HEK293 (cell line): ENCODE results near the gene SERTAD4.

Experiments used
- CTCF ChIA-PET: fragments of 350-600 bp; formaldehyde crosslinking; extraction: SDS; loops from one replicate; lab custom pipeline; 2021; ENCODE audit warnings: antibody characterized with exemption; lab: Yijun Ruan, JAX
- POLR2A ChIA-PET: fragments of 300-600 bp; formaldehyde crosslinking; extraction: SDS; loops from one replicate; lab custom pipeline; 2020; ENCODE audit warnings: antibody characterized with exemption, inconsistent platforms; lab: Yijun Ruan, JAX
- H3K27ac ChIP-seq: fragments of 200-500 bp; sonication (Bioruptor generic); 2 replicates; pipeline ENCODE4 v1.5.1; 2014; ENCODE audit warnings: low read depth, low read length, control low read depth, inconsistent platforms; ENCODE audit errors: extremely low read depth
- H3K36me3 ChIP-seq, 2 experiments: fragments of 200-500 bp in 1 of 2; sonication (Bioruptor generic) in 1 of 2; 1 replicate in 1 of 2; 2 replicates in 1 of 2; pipeline ENCODE4 v1.5.1; 2014 to 2017; ENCODE audit warnings: inconsistent platforms in 2 of 2, low read length in 2 of 2; ENCODE audit not compliant: control insufficient read depth in 2 of 2, insufficient read depth in 1 of 2
- H3K4me1 ChIP-seq: fragments of 200-500 bp; sonication (Bioruptor generic); 2 replicates; pipeline ENCODE4 v1.5.1; 2014; ENCODE audit warnings: mild to moderate bottlenecking, low read length, inconsistent platforms; ENCODE audit not compliant: control insufficient read depth, insufficient read depth
- H3K4me3 ChIP-seq: 2 replicates; pipeline ENCODE4 v1.5.1; 2011; ENCODE audit warnings: low read depth, mild to moderate bottlenecking, control low read depth, low read length, moderate library complexity
- H3K9me3 ChIP-seq: fragments of 200-500 bp; sonication (Bioruptor generic); 2 replicates; pipeline ENCODE4 v1.5.1; 2014; ENCODE audit warnings: low read depth, low read length, inconsistent platforms; ENCODE audit not compliant: control insufficient read depth, insufficient read depth
- EGR2 ChIP-seq: fragments of 450-650 bp; formaldehyde crosslinking; IDR thresholded peaks from 2 replicates; pipeline ENCODE4 v1.5.1; 2016; ENCODE audit warnings: low read depth, missing biosample characterization, missing genetic modification characterization
- HOXC10 ChIP-seq: sonication (generic); formaldehyde crosslinking; IDR thresholded peaks from 2 replicates; pipeline ENCODE4 v1.8.1; 2023; ENCODE audit warnings: mild to moderate bottlenecking, missing genetic modification reagents
- IKZF3 ChIP-seq: fragments of 450-650 bp; IDR thresholded peaks from 2 replicates; pipeline ENCODE4 v1.5.0; 2018; ENCODE audit warnings: missing biosample characterization, mild to moderate bottlenecking, missing genetic modification characterization, moderate library complexity
- KLF1 ChIP-seq: fragments of 450-650 bp; formaldehyde crosslinking; IDR thresholded peaks from 2 replicates; pipeline ENCODE4 v1.5.1; 2016; ENCODE audit warnings: missing biosample characterization, missing genetic modification characterization
- KLF9 ChIP-seq: fragments of 450-650 bp; formaldehyde crosslinking; IDR thresholded peaks from 2 replicates; pipeline ENCODE4 v1.5.1; 2016; ENCODE audit warnings: missing biosample characterization, missing genetic modification characterization, low read depth
- WT1 ChIP-seq: fragments of 450-650 bp; formaldehyde crosslinking; IDR thresholded peaks from 2 replicates; pipeline ENCODE4 v1.5.1; 2016; ENCODE audit warnings: missing biosample characterization, missing genetic modification characterization
- ZBTB21 ChIP-seq: fragments of 450-650 bp; formaldehyde crosslinking; IDR thresholded peaks from 2 replicates; pipeline ENCODE4 v1.5.1; 2017; ENCODE audit warnings: missing biosample characterization, missing genetic modification characterization
- ZFHX2 ChIP-seq: fragments of 450-650 bp; formaldehyde crosslinking; conservative IDR thresholded peaks from 2 replicates; pipeline ENCODE4 v1.5.1; 2016; ENCODE audit warnings: missing biosample characterization, missing genetic modification characterization
- ZIC2 ChIP-seq: fragments of 450-650 bp; formaldehyde crosslinking; IDR thresholded peaks from 2 replicates; pipeline ENCODE4 v1.5.1; 2016; ENCODE audit warnings: missing biosample characterization, missing genetic modification characterization
- ZNF366 ChIP-seq: fragments of 450-650 bp; formaldehyde crosslinking; conservative IDR thresholded peaks from 2 replicates; pipeline ENCODE4 v1.5.1; 2016; ENCODE audit warnings: missing biosample characterization, missing genetic modification characterization
- ZNF76 ChIP-seq: fragments of 450-650 bp; formaldehyde crosslinking; IDR thresholded peaks from 2 replicates; pipeline ENCODE4; 2016; ENCODE audit warnings: low read depth, missing biosample characterization, missing genetic modification characterization, borderline replicate concordance
- ZNF843 ChIP-seq: fragments of 450-650 bp; formaldehyde crosslinking; IDR thresholded peaks from 2 replicates; pipeline ENCODE4 v1.5.1; 2016; ENCODE audit warnings: missing biosample characterization, missing genetic modification characterization
- TF ChIP-seq, protein P1 (sequence below): fragments of 450-650 bp; formaldehyde crosslinking; IDR thresholded peaks from 2 replicates; pipeline ENCODE4 v1.5.1; 2016; ENCODE audit warnings: missing biosample characterization, missing genetic modification characterization
- TF ChIP-seq, protein P2 (sequence below): fragments of 450-650 bp; formaldehyde crosslinking; IDR thresholded peaks from 2 replicates; pipeline ENCODE4 v1.5.1; 2017; ENCODE audit warnings: missing biosample characterization, missing genetic modification characterization
- TF ChIP-seq, protein P3 (sequence below): fragments of 450-650 bp; formaldehyde crosslinking; IDR thresholded peaks from 2 replicates; pipeline ENCODE4 v1.5.1; 2016; ENCODE audit warnings: missing biosample characterization, missing genetic modification characterization
- TF ChIP-seq, protein P4 (sequence below): fragments of 450-650 bp; formaldehyde crosslinking; IDR thresholded peaks from 2 replicates; pipeline ENCODE4 v1.5.1; 2016; ENCODE audit warnings: missing biosample characterization, missing genetic modification characterization
- TF ChIP-seq, protein P5 (sequence below): fragments of 450-650 bp; formaldehyde crosslinking; IDR thresholded peaks from 2 replicates; pipeline ENCODE4 v1.5.1; 2016; ENCODE audit warnings: missing biosample characterization, missing genetic modification characterization
- TF ChIP-seq, protein P6 (sequence below): fragments of 450-650 bp; formaldehyde crosslinking; IDR thresholded peaks from 2 replicates; pipeline ENCODE4 v1.5.1; 2017; ENCODE audit warnings: missing biosample characterization, missing genetic modification characterization
- TF ChIP-seq, protein P7 (sequence below): fragments of 450-650 bp; formaldehyde crosslinking; optimal IDR thresholded peaks from 2 replicates; pipeline ENCODE3; 2016; ENCODE audit warnings: missing biosample characterization, mild to moderate bottlenecking, missing genetic modification characterization

SERTAD4 gene

DNA sequence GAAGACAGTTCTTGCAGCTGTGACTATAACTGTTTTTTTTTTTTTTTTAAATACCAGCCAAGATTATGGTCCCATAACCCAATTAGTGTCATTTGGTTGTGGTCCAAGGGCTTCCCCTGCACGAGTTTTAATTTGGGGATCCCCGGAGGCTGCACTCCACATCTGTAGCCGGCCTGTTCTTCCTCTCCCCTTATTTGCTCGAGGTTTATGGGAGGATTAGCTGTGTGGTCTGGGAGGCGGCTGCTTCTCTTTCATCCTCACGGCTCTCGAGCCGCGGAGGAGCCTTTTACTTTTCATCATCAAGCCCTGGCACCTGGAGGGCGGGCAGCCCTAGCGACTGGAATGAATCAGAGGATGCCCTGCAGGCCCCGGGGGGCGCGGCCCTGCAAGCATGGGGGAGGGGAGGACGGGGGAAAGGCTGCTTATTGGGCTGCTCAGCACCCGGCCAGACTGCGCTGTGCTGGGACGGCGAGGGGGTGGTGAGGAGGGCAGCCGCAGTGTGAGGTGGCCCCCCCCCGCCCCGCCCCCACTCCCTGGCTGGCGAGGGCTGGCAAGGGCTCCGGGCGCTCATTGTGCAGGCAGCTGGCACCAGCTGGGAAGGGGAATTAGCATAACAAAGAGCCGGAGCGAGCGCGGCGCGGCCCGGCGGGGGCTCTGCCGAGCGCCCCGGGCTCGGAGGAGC, 18.5 kb downstream of the SERTAD4 start (continued):
- TF ChIP-seq, protein P1, sequence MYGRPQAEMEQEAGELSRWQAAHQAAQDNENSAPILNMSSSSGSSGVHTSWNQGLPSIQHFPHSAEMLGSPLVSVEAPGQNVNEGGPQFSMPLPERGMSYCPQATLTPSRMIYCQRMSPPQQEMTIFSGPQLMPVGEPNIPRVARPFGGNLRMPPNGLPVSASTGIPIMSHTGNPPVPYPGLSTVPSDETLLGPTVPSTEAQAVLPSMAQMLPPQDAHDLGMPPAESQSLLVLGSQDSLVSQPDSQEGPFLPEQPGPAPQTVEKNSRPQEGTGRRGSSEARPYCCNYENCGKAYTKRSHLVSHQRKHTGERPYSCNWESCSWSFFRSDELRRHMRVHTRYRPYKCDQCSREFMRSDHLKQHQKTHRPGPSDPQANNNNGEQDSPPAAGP = peak; percentile 21; the same call in 1 of the 2 replicates
- TF ChIP-seq ZBTB21 (tag by site-specific recombination) (peak; percentile 32; the same call in 1 of the 2 replicates), ZNF366 (0 out of 2 replicates have a peak, but pooled peaks have one; percentile 11), ZNF843 (tag by site-specific recombination) (0 out of 2 replicates have a peak, but pooled peaks have one; percentile 61), WT1 (tag by site-specific recombination) (peak; percentile 81), IKZF3 (tag by site-specific recombination) (peak; percentile 28; the same call in 1 of the 2 replicates), ZNF76 (tag by site-specific recombination) (peak; percentile 72)
- TF ChIP-seq, protein P2, sequence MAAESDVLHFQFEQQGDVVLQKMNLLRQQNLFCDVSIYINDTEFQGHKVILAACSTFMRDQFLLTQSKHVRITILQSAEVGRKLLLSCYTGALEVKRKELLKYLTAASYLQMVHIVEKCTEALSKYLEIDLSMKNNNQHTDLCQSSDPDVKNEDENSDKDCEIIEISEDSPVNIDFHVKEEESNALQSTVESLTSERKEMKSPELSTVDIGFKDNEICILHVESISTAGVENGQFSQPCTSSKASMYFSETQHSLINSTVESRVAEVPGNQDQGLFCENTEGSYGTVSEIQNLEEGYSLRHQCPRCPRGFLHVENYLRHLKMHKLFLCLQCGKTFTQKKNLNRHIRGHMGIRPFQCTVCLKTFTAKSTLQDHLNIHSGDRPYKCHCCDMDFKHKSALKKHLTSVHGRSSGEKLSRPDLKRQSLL (tag by site-specific recombination) = peak; percentile 75
- TF ChIP-seq, protein P3, sequence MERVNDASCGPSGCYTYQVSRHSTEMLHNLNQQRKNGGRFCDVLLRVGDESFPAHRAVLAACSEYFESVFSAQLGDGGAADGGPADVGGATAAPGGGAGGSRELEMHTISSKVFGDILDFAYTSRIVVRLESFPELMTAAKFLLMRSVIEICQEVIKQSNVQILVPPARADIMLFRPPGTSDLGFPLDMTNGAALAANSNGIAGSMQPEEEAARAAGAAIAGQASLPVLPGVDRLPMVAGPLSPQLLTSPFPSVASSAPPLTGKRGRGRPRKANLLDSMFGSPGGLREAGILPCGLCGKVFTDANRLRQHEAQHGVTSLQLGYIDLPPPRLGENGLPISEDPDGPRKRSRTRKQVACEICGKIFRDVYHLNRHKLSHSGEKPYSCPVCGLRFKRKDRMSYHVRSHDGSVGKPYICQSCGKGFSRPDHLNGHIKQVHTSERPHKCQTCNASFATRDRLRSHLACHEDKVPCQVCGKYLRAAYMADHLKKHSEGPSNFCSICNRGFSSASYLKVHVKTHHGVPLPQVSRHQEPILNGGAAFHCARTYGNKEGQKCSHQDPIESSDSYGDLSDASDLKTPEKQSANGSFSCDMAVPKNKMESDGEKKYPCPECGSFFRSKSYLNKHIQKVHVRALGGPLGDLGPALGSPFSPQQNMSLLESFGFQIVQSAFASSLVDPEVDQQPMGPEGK (tag by site-specific recombination) = peak; percentile 92
- TF ChIP-seq, protein P4, sequence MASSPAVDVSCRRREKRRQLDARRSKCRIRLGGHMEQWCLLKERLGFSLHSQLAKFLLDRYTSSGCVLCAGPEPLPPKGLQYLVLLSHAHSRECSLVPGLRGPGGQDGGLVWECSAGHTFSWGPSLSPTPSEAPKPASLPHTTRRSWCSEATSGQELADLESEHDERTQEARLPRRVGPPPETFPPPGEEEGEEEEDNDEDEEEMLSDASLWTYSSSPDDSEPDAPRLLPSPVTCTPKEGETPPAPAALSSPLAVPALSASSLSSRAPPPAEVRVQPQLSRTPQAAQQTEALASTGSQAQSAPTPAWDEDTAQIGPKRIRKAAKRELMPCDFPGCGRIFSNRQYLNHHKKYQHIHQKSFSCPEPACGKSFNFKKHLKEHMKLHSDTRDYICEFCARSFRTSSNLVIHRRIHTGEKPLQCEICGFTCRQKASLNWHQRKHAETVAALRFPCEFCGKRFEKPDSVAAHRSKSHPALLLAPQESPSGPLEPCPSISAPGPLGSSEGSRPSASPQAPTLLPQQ (tag by site-specific recombination) = no peak
- TF ChIP-seq, protein P5, sequence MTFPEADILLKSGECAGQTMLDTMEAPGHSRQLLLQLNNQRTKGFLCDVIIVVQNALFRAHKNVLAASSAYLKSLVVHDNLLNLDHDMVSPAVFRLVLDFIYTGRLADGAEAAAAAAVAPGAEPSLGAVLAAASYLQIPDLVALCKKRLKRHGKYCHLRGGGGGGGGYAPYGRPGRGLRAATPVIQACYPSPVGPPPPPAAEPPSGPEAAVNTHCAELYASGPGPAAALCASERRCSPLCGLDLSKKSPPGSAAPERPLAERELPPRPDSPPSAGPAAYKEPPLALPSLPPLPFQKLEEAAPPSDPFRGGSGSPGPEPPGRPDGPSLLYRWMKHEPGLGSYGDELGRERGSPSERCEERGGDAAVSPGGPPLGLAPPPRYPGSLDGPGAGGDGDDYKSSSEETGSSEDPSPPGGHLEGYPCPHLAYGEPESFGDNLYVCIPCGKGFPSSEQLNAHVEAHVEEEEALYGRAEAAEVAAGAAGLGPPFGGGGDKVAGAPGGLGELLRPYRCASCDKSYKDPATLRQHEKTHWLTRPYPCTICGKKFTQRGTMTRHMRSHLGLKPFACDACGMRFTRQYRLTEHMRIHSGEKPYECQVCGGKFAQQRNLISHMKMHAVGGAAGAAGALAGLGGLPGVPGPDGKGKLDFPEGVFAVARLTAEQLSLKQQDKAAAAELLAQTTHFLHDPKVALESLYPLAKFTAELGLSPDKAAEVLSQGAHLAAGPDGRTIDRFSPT (tag by site-specific recombination) = peak; percentile 92

DNA sequence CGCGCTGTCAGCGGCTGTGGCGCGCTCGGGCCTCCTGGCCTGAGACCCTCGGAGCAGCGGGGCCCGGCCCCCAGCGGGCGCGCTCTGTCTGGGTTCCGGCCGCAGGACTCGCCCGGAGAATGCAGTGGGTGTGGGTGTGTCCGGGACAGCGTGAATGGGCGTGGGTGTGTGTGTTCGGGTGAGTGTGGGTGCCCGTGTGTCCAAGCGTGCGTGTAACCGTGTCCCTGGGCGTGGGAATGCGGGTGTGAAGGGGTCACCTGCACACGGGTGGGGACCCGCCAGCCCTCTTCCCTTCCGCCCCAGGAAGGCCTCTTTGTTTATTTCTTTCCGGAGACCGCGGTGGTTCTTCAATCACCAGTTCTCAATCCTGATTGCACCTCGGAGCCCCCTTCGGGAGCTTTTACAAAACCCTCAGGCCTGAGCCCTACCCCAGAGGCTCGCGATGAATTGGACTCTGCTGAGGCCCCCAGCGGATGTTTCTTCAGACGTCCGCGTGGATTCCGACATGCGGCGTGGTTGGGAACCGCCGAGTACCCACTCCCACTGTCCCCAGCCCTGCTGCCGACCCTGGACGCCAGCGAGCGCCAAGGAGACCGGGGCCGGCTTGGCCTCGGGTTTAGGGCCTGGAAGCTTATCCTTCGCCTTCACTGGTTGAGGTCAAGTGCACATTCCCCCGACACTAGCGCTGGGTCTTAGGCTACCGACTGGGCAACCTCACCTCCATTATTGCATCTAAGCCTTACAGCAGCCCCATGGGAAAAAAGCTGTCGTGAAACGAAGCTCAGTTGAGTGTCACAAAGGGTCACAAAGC, 19.3 kb downstream of the SERTAD4 start:
- Histone ChIP-seq H3K9me3 (no peaks in the 10 kb centered on the region), H3K4me1 (peaks cover 18% of the 10 kb centered on the region), H3K36me3 (no peaks in the 10 kb centered on the region), H3K4me3 (peak overlapping the region; percentile 23), H3K27ac (peak overlapping the region; percentile 83)
- POLR2A ChIA-PET = interaction anchor here (0.6 to 2.5 kb wide), 4 partner anchors 13 to 30 kb away, joined by 3 to 7 read pairs (median 4); no protein-coding TSS in a partner anchor
- CTCF ChIA-PET = interaction anchor here (1.0 to 5.3 kb wide), 3 partner anchors 12 to 1263 kb away, joined by 3 to 43 read pairs (median 7); no protein-coding TSS in a partner anchor
- TF ChIP-seq ZFHX2 (tag by site-specific recombination) (peak; percentile 98), KLF9 (peak; percentile 69), EGR2 (tag by site-specific recombination) (peak; percentile 94), KLF1 (peak; percentile 69), ZIC2 (tag by site-specific recombination) (0 out of 2 replicates have a peak, but pooled peaks have one; percentile 0), HOXC10 (CRISPR knock-in tag) (no peak)
- TF ChIP-seq, protein P6, sequence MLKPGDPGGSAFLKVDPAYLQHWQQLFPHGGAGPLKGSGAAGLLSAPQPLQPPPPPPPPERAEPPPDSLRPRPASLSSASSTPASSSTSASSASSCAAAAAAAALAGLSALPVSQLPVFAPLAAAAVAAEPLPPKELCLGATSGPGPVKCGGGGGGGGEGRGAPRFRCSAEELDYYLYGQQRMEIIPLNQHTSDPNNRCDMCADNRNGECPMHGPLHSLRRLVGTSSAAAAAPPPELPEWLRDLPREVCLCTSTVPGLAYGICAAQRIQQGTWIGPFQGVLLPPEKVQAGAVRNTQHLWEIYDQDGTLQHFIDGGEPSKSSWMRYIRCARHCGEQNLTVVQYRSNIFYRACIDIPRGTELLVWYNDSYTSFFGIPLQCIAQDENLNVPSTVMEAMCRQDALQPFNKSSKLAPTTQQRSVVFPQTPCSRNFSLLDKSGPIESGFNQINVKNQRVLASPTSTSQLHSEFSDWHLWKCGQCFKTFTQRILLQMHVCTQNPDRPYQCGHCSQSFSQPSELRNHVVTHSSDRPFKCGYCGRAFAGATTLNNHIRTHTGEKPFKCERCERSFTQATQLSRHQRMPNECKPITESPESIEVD = no peak
- TF ChIP-seq, protein P7, sequence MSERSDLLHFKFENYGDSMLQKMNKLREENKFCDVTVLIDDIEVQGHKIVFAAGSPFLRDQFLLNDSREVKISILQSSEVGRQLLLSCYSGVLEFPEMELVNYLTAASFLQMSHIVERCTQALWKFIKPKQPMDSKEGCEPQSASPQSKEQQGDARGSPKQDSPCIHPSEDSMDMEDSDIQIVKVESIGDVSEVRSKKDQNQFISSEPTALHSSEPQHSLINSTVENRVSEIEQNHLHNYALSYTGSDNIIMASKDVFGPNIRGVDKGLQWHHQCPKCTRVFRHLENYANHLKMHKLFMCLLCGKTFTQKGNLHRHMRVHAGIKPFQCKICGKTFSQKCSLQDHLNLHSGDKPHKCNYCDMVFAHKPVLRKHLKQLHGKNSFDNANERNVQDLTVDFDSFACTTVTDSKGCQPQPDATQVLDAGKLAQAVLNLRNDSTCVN (tag by site-specific recombination) = peak; percentile 44
